Islet of Langerhans (tissue), 1 donor: ENCODE data around the gene SAP30.

Experiments
- FAIRE-seq: peaks from one replicate; lab custom pipeline; 2011; peaks lifted over from hg19 to GRCh38; lab: Jason Lieb, UNC

Gene SAP30

DNA sequence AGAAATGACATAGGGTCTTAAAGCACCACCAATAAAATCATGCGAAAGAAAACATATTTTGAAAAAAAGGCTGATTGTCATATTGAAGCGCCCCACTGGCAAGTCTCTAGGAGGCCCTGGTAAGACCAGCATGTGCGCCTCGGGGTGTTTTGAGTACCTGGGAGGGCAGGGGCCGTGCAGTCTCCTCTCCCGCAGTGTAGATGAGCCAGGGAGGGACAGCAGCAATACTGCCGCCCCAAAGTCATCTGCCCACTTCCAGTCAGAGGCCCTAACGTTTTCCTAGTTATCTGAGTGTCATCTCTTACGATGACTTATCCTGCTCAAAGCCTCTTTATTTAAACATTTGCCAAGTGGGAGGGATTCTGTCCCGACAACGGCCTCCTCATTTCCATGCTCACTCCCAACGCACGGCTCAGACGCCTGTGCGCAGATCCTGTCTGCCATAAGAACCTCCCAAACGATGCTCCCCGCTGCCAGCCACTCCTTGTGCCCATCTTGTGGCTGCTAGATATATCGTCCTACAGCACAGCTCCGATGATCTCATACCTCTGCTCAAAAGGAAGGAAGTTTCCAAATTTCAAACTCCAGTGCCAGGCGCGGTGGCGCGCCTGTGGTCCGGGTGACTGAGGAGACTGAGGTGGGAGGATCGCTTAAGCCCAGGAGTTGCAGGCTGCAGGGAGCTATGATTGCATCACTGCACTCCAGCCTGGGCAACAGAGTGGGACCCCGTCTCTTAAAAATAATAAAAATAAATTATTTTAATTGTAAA lies 45.3 kb downstream of the SAP30 start:
- no peak for FAIRE-seq

DNA sequence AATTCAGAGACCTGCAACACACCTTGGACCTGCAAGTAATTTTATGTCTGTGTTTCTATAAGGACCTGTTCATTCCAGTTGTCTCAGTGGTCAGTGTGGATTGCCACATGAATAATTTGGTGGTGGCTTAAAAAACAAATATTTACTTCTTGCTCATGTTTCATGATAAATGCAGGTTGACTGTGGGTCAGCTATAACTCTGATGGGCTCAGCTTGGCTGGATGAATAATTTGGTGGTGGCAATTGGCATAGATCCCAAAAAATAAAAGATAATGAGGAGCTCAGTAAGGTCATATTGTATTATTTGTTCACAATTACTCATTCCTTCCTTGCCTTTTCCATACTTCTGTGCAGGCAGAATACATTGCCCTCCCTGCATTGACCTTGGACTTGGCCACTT lies 47.1 kb downstream of the SAP30 start:
- no peak for FAIRE-seq

DNA sequence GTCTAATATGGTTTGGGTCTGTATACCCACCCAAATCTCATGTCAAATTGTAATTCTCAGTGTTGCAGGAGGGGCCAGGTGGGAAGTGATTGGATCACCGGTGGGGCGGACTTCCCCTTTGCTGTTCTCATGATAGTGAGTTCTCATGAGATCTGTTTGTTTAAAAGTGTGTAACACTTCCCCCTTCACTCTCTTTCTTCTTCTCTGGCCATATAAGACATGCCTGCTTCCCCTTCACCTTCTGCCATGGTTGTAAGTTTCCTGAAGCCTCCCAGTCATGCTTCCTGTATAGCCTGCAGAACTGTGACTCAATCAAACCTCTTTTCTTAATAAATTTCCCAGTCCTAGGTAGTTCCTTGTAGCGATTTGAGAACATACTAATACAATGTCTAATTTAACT lies 47.9 kb downstream of the SAP30 start:
- no peak for FAIRE-seq

DNA sequence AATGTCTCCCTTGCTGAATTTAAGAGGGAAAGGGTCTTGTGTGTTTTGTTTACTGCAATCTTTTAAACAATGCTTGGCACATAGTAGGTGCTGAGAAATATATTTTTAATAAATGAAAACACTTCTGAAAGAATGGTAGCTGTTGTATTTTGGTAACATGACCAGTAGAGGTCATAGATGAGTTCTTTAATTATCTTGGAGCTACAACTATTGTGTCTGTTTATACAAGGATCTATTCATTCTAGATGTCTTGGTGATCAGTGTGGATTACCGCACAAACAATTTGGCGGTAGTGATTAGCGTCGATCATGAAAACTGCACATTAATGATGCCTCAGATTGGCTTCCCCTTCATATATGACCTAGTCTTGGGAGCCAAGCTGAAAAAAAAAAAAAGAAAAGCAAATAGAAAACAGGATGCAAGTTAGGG lies 49.6 kb downstream of the SAP30 start:
- FAIRE-seq, result peak; percentile 92

DNA sequence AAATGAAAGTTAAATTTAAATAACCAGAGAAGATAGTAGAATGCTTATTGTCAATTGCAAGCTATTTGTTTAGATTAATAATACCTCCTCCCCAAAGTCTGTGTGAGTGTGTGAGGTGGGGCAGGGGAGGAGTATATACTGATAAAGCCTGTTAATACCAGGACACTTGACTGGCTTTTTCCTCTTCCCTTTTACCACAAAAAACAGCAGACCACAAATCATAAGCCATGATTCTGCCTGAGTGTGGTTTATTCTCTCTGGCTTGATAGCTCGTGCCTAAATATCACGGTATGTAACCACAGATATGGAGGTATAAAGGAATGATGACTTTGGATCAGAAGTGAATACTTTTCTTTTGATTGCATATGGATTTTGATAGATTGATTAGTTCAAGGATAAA lies 50.0 kb downstream of the SAP30 start:
- no peak for FAIRE-seq

DNA sequence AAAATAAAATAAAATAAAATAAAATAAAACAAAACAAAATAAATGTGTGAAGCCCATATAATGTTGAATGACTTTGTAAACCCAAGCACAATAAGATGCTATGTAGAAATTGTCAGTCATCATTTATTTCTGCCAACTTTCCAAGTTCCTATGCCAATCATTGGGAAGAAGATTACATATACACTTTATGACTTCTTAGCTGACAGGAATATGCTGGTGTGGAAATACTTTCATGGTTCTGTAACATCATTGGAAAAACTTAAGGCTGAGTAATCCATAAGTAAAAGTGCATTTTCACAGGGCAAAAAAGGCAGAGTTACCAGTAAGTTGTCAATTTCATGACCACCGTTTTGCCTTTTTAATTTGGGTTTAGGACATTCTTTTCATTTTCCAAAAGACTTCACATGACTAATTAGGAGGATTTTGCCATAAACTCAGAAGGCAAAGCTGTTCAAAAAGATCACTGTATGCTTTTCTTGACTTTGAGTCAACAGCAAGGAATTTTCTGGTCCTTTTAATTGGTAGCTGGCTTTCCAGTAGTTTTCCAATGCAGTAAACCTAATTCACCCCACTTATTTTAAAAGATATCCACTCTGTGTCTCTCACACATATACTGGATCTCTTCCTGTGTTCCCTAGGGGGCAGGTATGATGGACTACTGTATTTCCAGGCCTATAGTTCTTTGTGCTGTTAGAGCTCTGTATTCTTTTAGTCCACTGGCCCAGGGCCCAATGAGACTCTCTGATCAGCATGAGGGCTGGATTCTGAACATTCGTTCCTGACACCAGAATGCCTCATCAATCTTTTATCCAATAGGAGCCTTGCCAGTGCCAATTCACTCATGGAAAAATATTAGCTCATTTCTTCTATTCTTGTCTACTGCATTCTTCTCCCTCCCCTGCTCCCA lies 54.4 kb downstream of the SAP30 start:
- FAIRE-seq, result peak; percentile 75

DNA sequence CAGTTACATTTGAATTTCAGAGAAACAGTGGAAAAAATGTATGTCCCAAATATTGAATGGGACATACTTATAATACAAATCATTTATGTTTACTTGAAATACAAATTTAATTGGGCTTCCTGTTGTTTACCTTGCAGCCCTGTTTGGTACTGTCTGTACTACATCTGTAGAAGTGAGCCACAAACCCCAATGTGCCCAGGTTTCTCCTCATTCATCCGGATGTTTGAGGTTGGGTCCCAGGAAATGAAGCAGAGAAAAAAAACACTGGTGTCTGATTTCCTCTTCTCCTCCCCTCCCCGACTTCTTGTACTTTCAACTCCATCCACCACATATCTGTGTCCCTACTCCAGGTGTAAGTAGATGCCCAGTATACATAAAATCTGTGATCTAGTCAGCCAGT lies 55.3 kb downstream of the SAP30 start:
- no peak for FAIRE-seq
